SKM-1 treated with dmso at 0.1 percent for 144 hours (cell line): ENCODE data around the gene CNN2.

Source experiments
- DNase-seq: peaks from one replicate; lab custom pipeline; 2025; ENCODE audit not compliant: unreplicated experiment; lab: John Stamatoyannopoulos, UW

CNN2 gene

GRCh38 chr19:1064661-1065605 lies 38.5 kb downstream of the CNN2 start:
- DNase-seq, result no peak

- DNase-seq, result no peak
These were observed 39.2 kb downstream of the CNN2 start for GRCh38 chr19:1065606-1066109.

GRCh38 chr19:1066251-1066747 lies 39.9 kb downstream of the CNN2 start:
- DNase-seq, result no peak

- peak; percentile 45 for DNase-seq
These were observed 40.4 kb downstream of the CNN2 start, which contains the start of gene ARHGAP45 for GRCh38 chr19:1066748-1067340. Gene ARHGAP45 (plus strand): TSS chr19:1067167. CDS start chr19:1067406, 239 bp downstream.

- no peak for DNase-seq
These were observed 41.0 kb downstream of the CNN2 start for GRCh38 chr19:1067341-1067957.

GRCh38 chr19:1068009-1069001 lies 41.9 kb downstream of the CNN2 start:
- DNase-seq, result peak; percentile 35

- DNase-seq, result peak; percentile 93
These were observed 42.8 kb downstream of the CNN2 start for GRCh38 chr19:1069009-1069779.

GRCh38 chr19:1070576-1070930 lies 44.1 kb downstream of the CNN2 start:
- no peak for DNase-seq

GRCh38 chr19:1070931-1071791 lies 44.8 kb downstream of the CNN2 start:
- no peak for DNase-seq

GRCh38 chr19:1072371-1073015 lies 46.1 kb downstream of the CNN2 start:
- DNase-seq, result no peak

- no peak for DNase-seq
These were observed 46.9 kb downstream of the CNN2 start for GRCh38 chr19:1073063-1073955.

- DNase-seq, result no peak
These were observed 47.6 kb downstream of the CNN2 start for GRCh38 chr19:1073956-1074517.

- no peak for DNase-seq
These were observed 48.3 kb downstream of the CNN2 start for GRCh38 chr19:1074544-1075283.

- DNase-seq, result no peak
These were observed 49.6 kb downstream of the CNN2 start for GRCh38 chr19:1076046-1076386.

GRCh38 chr19:1076951-1077350 lies 50.5 kb downstream of the CNN2 start:
- peak; percentile 62 for DNase-seq

- DNase-seq, result no peak
These were observed 53.2 kb downstream of the CNN2 start for GRCh38 chr19:1079566-1080111.
